Measurements from ENCODE around the gene CFAP77.
"Not testable (repeated sequence)": the region's sequence is repeated elsewhere in the genome, so short reads cannot be mapped to it uniquely, and the experiment has no call there.

CFAP77 gene

DNA sequence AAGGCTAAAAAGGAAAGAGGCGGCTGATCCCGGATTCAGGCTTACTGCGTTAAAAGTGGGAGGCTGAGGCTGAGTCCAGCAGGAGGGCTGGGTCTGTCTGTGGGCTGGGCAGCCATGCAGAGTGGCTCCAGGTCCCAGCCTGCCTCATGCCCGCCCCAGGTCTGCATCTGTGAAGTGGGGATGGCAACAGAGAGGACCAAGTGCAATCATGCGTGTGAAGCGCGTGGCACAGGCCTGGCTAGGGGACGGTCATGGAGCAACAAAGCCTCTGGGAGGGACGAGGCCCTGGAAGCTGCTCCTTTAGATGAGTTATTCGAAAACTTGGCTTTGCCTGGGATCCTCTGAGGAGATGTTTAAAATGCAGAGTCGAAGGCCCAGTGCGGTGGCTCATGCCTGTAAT, 142.0 kb downstream of the CFAP77 start:
- no peak for DNase-seq

GRCh38 chr9:132554755-132555154, 144.7 kb downstream of the CFAP77 start:
- no peak for DNase-seq

GRCh38 chr9:132555528-132555927, 145.5 kb downstream of the CFAP77 start:
- DNase-seq = no peak

GRCh38 chr9:132556235-132556634, 146.2 kb downstream of the CFAP77 start:
- DNase-seq = no peak

DNA sequence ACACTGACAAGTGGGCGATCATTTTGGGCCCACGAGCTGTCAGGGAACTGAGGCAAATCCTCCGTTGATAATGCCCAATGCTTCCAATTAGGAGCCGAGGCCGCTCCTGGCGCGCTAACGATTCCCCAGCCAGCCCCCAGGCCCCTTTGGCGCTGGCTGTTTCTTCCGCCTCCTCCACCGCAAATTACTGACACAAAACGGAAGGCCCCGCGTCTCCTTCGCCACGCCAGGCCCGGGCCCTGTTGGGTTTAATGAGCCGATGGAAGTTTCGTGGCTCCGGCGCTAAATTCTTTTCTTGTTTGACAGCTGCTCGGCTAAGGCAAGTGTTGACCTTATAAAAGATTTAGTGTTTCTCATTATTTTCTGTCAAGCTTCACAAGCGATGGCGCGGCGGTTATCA, 146.7 kb downstream of the CFAP77 start:
- DNase-seq = no peak

DNA sequence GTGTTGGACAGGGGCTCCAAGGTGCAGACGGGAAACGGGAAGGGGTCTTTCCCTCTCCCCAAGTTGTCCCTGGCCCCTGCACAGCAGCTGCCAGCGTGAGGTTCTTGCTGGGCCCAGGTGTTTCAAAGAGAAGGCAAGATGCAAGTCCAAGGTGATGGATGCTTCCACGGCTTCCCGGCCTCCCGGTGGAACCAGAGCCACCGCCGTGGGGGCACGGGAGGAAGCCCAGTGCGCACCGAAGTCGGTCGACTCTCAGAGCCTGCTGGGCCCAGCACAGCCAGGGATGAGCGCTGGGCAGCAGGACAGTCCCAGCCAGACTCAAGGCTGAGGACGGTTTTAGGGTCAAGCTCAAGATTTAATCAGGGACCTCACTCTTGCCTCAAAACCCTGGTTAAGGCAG, 147.1 kb downstream of the CFAP77 start:
- no peak for DNase-seq

DNA sequence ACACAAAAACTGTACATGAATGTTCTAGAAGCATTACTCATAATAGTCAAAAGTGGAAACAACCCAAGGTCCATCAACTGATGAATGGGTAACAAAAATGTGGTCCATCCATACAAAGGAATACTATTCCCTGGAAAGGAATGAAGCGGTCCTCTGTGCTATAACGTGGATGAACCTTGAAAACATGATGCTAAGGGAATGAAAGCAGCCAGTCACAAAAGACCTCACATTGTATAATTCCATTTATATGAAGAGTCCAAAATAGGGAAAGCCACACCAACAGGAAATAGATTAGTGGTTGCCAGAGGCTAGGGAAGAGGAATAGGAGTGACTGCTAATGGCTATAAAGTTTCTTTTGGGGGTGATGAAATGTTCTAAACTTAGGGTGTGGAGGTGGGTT, 149.7 kb downstream of the CFAP77 start:
- no peak for DNase-seq

GRCh38 chr9:132560616-132561202, 150.7 kb downstream of the CFAP77 start:
- DNase-seq = no peak

- no peak for DNase-seq
Measured at GRCh38 chr9:132562306-132562573, 152.2 kb downstream of the CFAP77 start.

GRCh38 chr9:132564526-132564925, 154.5 kb downstream of the CFAP77 start:
- no peak for DNase-seq

DNA sequence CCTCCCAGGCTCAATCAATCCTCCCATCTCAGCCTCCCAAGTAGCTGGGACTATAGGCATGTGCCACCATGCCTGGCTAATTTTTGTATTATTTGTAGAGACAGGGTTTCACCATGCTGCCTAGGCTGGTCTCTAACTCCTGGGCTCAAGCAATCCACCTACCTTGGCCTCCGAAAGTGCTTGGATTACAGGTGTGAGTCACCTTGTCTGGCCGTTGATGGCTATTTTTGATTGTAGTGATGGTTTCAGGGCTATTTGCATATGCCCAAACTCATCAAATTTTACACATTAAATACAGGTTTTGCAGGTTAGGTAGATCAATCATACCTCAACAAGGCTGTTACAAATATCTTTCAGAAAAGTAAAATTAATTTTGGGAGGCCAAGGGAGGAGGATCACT, 158.8 kb downstream of the CFAP77 start:
- DNase-seq = not testable (repeated sequence)

DNA sequence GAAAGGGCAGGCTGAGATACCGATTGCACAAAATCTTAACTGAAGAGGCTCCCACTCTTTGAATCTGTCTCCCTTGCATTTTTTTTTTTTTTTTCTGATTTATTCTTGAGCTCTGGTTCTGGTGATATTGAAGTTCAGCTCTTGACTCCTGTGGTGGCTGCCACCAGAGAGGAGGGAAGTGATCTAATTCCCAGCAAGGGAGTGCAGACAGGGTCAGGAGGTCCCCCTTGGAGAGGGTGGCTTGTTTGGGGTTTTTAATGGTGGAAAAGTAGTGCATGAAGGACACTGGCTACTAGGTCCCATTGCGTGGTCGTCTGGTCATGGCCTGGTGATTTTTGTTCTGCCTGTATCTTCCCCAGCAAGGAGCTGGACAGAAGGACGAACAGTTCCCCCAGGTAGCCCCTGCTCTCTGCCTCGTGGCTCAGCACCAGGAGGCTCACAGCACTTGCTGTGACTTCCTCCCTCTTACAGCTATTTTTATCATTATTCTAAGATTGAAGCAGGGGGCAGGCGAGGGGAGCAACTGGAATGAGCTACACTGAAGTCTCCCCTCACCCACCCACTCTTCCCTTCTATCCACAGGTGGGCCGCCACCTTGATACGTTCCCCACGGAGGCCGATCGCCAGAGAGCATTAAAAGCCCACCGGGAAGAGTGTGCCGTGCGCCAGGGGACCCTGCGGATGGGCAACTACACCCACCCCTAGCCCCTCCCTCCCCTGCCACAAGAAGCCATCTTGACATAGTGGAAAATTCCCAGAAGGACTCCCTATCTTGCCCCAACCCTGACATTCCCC, 162.0 kb downstream of the CFAP77 start:
- no peak for DNase-seq

GRCh38 chr9:132572921-132573320, 162.9 kb downstream of the CFAP77 start:
- DNase-seq = no peak

DNA sequence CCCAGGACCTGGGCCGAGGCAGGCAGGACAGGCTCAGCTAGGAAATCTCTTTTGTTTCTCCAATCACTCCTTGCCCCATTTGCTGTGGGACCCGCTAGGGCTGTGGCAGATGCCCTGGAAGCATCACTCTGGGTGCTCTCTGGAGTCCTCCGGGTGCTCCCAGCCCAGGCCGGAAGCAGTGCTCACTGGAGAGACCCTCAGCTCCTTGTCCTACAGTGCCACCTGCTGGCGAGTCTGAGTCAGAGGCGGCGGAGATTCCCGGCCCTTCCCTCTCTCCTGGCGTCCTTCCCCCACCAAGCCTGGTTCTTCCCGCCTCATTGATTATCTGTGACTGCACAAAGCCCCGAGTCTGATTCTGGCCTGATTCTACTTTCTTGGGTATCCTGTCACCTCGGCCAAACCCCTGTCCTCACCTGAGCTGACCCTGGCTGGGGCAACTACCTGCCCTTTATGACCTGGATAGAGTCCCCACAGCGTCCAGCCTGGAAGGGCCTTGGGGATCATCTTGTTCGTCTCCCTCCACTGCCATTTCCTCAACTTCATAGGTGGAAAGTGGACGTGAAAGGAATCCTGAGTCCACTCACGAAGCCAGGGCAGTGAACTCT, 165.1 kb downstream of the CFAP77 start:
- no peak for DNase-seq

- DNase-seq = no peak
Measured at GRCh38 chr9:132575811-132576210, 165.8 kb downstream of the CFAP77 start.

GRCh38 chr9:132577119-132577518, 167.1 kb downstream of the CFAP77 start:
- no peak for DNase-seq

- no peak for DNase-seq
Measured at GRCh38 chr9:132578367-132578932, 168.4 kb downstream of the CFAP77 start.

DNA sequence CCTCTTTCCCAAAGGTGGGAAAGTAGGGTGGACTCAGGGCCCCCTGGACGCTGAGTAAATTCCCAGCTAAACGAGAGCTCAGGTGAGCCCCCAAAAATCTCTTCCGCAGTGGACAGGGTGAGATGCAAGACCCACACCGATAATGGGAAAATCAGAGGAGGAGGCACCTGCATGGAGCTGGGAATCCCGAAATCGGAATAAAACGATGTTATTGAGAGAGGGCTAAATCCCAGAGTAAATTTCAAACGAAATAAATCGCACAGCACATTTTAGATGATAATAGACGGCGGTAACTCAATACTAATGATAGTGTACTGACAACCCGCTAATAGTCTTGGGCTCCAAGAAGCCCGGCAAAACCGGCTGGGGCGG, 169.4 kb downstream of the CFAP77 start:
- DNase-seq = no peak

DNA sequence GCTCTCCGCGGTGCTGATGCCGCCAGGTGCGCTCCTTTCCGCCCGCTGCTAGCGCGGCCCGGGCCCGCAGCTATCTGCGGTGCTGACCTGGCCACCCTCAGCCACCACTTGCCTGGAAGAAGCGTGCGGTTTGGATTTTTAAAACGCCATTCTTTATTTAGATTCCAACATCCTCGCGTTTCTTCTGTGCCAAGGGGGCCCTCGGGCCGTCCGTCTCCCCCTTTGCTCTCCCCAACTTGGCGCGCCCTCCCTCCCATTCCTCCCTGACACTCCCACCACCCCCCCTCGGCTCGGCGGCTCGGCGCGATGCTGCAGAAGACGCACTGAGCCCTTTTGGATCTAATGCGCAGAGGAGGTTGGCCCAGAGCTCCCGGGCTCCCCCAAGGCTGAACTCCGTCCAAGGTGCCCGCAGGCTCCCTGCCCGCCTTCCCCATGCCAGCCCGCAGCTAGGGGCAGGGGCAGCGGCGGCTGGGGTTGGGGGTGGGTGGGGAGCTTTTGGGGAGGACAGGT, 172.3 kb downstream of the CFAP77 start, which contains the start of gene BARHL1:
Gene BARHL1, plus strand, starts transcription at position 331 of the 510 bp plus-strand sequence. CDS start 192 bp downstream, outside the sequence.
- DNase-seq = no peak

GRCh38 chr9:132582786-132583583, 173.0 kb downstream of the CFAP77 start:
- no peak for DNase-seq

DNA sequence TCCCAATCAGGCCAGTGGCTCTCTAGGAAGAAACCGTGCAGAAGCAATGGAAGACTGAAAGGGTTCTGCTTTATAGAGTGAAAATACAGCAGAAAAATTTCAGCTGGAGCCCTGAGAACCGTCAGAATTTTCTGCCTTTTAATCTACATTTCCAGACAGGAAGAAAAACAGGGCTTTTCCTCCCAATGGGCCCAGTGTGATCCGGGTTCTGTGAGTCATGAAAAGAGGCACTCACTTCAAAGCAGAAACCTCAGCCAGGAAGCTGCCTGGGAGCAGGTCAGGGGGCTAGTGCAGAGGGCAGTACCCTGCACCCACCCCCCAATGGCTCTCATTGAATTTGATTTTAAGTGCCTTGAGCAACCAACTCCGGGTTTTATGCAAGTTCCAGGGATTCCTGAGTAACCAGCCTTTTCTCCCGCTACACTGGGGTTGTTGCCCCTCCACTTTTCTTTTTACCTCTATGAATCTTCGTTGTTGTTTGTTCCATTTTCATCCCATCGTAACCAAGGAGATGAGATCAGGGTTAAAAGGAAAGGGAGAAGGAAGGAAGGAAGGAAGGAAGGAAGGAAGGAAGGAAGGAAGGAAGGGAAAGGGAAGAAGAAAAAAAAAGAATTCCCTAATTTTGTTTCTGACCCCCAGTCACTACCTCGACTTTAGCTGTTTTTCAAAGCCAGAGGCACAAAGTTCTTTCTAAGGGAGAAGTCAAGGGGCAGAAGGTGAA, 173.7 kb downstream of the CFAP77 start:
- no peak for DNase-seq
